Measurements from ENCODE around the gene PDE10A.

- TF ChIP-seq, protein P1, sequence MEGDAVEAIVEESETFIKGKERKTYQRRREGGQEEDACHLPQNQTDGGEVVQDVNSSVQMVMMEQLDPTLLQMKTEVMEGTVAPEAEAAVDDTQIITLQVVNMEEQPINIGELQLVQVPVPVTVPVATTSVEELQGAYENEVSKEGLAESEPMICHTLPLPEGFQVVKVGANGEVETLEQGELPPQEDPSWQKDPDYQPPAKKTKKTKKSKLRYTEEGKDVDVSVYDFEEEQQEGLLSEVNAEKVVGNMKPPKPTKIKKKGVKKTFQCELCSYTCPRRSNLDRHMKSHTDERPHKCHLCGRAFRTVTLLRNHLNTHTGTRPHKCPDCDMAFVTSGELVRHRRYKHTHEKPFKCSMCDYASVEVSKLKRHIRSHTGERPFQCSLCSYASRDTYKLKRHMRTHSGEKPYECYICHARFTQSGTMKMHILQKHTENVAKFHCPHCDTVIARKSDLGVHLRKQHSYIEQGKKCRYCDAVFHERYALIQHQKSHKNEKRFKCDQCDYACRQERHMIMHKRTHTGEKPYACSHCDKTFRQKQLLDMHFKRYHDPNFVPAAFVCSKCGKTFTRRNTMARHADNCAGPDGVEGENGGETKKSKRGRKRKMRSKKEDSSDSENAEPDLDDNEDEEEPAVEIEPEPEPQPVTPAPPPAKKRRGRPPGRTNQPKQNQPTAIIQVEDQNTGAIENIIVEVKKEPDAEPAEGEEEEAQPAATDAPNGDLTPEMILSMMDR (IDR thresholded peaks at IDR 0.05; ENCODE audit: borderline replicate concordance, extremely low read depth, low read length, poor library complexity, severe bottlenecking): no peak
- TF ChIP-seq EZH2 (IDR thresholded peaks at IDR 0.05; ENCODE audit: borderline replicate concordance, low read depth, low read length, severe bottlenecking): no peak
These were observed 60.8 kb downstream of the PDE10A start for GRCh38 chr6:165602291-165602690.

All from DND-41 (cell line).